Measurements from ENCODE around the gene HECTD2.

DNA sequence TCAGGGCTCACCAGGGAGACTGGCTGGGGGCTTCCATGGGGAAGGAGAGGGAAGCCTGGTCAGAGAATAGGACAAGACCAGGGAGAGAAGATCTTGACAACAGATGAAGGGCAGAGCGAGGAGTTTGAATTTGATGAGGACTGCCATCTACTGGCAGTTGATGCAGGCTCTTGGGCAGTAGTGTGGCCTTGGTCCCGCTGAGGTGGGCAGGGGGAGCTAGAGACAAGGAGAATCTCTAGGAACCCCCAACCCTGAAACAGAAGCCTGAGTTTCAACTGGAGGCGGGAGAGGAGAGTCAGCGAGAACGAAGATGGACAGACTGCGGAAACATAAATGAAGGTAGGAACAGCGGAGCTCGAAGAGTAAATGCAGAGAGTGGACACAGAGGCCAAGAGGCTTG is 141.7 kb downstream of the HECTD2 start:
- TF ChIP-seq CTCF (IDR thresholded peaks at IDR 0.05; ENCODE audit: low read depth, low read length, poor library complexity, severe bottlenecking), result peak; percentile 46
- no peak for TF ChIP-seq EZH2phosphoT487 (IDR thresholded peaks at IDR 0.05; ENCODE audit: borderline replicate concordance, low read length)
